HL-60/S4 (cell line): Measurements from ENCODE around the gene CARM1.

Experiments
- in situ Hi-C: fragments of 300-500 bp; cut with MboI; formaldehyde crosslinking; loops from 2 replicates; pipeline ENCODE4 v1.14.3; 2022; ENCODE audit warnings: low sequenced_read_pairs

Gene CARM1

DNA sequence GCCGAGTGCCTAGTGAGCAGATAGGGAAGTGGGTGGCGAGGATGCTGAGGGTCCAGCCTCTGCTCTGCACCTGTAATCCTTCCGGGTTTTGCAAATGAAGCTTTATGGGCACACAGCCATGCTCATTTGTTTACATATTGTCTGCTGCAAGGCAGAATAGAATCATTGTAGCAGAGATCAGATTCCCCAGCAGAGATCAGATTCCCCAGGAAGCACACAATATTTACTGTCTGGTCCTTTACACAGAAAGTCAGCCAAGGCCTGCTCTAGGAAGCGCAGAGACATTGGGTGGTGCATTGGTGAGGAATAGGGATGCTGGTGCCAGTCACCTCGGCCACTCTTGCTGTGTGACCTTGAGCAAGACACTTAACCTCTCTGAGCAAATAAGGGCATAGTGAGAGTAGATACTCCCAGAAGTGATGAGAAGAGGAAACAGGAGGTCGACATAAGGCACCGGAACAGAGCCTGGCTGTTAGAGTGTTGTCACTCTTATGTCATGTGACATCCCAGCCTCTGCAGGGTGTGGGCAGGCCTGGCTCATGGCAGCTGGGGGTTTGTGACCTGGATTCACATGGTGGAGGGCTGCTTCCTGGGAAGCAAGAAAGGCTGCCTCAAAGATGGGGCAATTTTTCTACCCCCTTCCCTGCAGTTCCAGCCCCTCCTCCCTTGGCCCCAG lies 25.6 kb downstream of the CARM1 start:
- in situ Hi-C loops, result no loop called here

DNA sequence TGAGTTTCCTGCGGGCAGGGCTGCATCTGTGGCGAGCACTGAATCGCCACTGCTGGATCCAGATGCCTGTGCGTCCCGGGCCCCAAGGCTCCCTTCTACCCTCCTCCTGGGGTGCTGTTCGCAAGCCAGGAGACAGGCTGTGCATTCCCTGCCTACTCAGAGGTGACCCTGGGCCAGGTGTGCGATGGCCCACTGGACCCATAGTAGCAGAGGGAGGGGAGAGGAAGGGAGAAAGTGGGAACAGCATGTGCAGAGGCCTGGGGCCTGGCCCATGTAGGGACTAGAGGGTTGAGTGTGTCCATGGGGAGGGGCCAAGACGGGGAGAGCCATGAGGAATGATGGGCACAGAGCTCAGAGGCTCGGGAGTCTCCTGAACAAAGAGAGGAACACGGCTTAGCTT lies 27.3 kb downstream of the CARM1 start:
- in situ Hi-C loops, result no loop called here

DNA sequence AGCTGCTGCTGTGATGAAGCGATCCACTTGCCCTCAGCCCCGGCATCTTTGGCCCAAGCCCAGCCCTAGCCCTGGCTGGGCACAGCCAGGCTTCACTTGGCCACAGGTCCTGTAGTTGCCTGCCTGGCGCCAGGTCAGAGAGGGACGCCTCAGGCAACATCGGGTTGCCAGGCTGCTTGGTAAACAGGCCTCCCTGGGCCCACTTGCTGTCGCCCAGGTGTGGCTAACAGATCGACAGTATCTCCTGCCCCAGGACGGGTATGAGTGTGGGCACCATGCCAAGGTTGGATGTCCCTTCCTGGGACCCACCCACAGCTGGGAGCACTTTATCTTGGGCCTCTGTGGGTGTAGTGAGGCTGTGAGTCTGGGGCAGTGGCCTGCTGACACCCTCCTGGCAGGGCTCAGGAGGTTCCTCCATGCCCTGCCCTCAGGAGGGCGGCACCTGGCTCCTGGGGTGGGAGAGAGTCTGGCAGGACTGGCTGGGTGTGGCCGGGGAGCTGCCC lies 27.8 kb downstream of the CARM1 start:
- in situ Hi-C loops, result no loop called here

DNA sequence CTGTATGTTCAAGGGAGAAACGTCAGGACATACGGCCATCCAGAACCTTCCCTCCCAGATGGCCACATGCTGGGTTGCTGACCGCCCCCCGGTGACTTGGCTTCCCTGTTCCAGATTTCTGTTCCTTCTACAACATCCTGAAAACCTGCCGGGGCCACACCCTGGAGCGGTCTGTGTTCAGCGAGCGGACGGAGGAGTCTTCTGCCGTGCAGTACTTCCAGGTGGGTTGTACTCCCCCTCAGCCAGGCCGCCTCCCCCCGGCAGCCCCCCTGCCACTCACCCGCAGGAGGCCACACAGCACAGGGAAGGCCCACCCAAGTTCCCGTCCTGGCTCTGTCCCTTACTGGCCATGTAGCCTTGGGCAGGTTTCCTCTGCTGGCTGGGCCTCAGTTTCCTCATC lies 36.6 kb downstream of the CARM1 start:
- in situ Hi-C loops, result no loop called here

DNA sequence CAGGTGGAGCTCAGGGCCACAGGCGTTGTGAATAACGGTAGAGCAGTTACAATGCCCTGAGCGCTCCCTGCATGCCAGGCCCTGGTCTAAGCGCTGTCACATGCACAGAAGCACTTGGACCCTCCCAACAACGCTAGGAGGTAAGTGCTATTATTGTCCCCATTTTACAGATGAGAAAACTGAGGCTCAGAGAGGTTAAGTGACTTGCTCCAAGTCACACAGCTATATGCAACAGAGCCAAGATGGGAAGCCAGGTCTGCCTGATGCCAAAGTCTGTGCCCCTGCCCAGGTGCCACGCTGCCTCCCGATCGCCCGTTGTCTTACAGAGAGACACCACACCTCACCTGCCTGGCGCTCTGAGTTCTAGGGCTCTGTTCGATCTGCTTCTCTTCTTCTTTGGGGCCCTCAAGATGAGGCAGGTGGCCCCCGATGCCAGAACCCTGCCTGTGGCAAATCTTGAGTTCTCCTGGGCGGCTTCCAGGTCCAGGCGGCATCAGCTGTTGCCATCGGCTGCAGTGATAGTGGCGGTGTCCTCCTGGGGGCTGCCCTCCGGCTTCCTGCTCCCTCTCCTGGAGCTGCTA lies 37.1 kb downstream of the CARM1 start:
- in situ Hi-C loops, result no loop called here

DNA sequence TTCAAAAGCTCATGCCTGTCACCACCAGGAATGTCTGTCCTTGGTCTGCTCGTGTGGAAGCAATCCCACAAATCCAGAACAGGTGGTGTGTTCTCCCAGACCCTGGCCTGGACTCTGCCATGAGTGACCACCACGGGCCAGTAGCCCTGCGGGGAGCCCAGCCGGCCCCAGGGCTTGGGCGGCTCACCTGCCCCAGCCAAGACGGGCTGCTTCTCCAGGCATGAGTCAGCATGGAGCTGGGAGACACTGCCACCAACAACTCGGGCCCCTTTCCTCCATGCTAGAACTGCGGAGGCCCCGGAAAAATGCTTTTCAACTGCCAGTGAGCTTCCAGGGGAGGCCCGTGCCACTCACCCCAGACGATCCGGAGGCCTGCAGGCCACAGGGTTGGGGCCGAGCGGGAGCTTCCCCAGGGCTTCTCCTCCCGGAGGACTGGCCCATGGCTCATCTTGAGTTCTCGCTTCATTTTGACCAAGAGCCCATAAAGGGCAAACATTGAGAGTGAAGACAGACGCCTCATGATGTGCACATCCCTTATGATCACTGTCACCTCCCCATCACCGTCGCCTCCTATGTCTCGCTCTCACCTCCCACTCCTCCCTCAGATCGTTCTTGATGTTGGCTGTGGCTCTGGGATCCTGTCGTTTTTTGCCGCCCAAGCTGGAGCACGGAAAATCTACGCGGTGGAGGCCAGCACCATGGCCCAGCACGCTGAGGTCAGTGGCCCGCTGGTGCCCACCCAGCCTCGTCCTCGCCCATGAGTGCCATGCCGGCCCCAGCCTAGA lies 40.4 kb downstream of the CARM1 start:
- in situ Hi-C loops, result no loop called here

DNA sequence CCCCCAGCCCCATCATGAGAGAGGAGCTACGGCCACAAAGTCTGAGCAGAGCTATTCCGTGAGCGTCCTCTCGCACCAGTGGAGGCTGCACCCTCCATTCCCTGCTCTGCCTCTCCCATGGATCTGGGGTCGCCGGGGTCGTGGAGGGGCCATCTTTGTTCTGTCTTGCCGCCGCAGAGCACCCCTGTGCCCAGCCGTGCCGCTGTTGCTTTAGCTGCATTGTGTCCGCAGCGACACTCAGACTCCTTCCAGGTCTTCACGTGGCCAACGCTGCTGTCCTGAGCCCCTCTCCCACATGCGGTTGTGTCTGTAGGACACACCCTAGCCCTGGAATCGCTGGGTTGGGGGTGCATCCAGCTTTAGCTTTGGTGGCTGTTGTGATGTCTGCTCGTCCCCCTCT lies 41.3 kb downstream of the CARM1 start:
- in situ Hi-C loops, result no loop called here

DNA sequence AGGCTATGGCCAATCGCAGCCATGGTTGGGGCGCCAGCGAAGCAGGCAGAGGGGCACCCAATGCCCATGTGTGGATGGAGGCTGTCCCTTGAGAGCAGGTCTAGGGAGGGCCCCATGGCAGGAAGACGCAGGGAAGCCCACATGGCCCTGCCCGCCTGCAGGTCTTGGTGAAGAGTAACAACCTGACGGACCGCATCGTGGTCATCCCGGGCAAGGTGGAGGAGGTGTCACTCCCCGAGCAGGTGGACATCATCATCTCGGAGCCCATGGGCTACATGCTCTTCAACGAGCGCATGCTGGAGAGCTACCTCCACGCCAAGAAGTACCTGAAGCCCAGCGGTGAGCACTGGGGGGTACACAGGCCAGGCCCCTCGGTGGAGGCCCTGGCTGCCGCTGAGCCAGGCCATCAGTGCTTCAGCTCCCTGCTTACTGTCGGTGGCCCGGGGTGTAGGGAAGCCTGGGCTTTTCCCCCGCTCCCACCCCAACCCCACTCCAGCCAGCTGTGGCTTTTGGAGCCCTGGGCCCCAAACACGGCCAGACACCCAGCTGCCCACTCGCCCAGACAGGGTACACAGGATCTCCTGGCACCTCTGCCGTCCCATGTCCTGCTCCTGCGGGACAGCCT lies 42.5 kb downstream of the CARM1 start:
- in situ Hi-C loops, result no loop called here

DNA sequence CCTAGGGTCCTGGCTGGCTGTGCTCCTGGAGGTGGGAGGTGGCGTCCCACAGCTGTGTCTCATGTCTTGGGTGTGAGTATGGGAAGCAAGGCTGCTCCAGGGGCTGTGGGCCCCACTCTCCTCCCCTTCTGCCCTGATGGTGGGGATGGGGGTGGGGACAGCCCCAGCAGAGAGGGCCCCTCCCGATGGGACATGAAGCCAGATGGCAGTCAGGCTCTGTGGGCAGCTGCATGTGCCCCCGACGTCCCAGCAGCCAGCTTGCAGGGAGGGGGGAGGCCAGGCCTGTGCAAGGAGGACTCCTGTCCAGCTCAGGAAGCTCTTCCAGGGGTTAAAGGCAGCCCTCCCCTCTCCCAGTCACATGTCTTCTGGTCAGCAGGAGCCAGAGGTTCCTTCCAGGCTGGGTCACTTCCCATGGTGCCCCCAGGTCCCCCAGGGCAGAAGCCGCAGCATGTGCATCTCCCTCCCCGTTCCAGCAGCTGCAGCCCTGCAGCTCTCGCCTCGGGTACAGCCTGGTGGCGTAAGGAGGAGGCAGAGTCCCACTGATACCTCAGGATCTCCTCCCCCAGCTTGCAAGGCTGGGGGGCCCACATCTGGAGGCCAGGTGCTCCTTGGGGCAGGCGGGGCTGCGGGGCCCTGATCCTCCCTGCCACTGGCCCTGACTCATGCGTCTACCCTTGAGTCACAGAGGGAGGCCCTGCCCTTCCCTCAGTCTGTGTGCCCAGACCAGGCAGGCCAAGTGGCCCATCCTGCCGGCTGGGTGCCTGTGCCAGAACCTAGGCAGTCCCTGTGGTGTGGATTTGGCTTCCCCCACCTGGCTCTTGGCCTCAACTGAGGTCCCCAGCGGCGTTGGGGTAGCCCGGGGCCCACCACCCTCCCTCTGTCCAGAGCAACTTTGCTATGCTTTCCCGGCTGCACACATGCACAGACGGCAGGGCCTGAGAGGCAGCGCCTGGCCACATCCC lies 44.1 kb downstream of the CARM1 start:
- in situ Hi-C loops, result no loop called here

DNA sequence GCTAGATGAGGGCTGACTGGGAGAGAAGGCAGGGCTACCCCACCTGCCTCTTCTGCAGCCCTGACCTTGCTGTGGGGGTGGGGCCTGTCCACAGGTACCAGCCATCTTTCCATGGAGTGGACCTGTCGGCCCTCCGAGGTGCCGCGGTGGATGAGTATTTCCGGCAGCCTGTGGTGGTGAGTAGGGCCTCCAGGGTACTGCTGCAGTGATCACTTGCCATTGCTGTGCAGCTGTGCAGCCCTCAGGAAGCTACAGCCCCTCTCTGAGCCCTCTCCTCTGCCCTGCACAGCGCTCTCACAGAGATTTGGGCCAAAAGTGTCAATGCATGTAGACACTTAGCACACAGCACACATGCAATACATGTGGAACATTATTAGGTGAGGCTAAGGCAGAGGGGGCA lies 45.2 kb downstream of the CARM1 start:
- in situ Hi-C loops, result no loop called here

DNA sequence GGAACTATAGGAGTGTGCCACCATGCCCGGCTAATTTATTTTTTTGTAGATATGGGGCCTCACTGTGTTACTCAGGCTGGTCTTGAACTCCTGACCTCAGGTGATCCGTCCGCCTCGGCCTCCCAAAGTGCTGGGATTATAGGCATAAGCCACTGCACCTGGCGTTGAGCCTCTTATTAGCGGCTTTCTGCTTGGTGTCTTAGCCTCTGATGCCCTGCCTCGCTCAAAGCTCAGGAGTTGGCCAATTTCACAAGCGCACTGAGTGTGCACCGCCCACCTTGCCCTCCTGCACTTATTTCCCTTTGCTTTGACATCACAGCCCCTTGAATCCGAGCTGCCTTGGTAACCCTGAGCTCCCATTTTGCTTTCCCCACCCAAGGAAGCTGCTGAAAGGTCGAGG lies 47.0 kb downstream of the CARM1 start:
- in situ Hi-C loops, result no loop called here

DNA sequence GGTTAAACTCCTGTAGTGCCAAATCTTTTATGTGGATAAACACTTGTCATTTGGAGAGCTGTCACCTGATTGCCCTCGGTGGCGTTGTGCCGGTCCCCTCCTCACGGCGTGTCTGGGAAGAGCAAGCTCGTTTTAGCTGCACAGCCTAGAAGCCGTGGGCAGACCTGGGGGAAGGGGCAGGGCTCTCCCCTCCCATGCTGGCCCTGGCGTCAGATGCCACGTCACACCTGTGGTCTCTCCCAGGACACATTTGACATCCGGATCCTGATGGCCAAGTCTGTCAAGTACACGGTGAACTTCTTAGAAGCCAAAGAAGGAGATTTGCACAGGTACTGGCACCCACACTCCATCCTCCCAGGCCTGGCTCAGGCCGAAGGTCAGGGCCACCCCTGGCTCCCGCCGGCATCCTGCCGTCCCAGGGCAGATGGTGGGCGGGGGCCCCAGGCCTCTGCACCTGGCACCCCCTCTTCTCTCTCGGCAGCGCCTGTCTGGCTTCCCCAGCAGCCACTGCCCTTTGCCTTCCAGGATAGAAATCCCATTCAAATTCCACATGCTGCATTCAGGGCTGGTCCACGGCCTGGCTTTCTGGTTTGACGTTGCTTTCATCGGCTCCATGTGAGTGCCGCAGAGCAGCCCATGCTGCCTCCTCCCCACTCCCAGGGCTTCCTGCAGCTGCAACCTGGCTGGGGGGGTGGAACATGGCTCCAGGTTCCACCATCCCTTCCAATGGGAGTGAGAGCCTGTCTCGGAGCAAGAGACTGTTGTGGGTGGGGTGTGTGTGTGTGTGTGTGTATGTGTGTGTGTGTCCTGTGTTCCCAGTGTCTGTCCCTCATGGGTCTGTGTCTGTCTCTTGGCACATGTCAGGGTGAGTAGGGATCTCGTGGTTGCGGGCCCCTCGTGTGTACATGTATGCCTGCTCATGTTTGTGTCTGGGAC lies 48.3 kb downstream of the CARM1 start:
- in situ Hi-C loops, result no loop called here

DNA sequence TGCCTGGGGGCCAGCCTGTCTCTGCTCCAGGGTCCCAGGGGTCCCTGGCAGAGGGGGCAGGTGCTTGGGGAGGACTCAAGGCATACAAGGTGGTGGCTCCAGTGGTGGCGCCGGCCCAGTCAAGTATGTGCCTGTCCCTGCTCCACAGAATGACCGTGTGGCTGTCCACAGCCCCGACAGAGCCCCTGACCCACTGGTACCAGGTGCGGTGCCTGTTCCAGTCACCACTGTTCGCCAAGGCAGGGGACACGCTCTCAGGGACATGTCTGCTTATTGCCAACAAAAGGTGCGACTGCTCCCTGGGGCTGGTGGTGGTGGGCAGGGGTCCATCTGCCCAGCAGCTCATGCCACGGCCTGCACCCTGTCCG lies 48.9 kb downstream of the CARM1 start:
- in situ Hi-C loops, result no loop called here

DNA sequence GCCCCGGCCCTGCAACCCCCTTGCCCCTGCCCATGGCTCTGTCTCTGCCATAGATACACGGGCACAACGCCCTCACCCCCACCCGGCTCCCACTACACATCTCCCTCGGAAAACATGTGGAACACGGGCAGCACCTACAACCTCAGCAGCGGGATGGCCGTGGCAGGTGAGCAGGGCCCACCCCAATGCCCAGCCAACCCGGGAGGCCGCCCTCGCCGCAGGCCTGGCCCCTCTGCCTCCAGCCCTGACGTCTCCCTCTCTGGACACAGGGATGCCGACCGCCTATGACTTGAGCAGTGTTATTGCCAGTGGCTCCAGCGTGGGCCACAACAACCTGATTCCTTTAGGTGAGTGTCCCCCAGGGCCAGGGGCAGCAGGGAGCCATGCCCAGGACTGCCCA lies 49.4 kb downstream of the CARM1 start:
- in situ Hi-C loops, result no loop called here

DNA sequence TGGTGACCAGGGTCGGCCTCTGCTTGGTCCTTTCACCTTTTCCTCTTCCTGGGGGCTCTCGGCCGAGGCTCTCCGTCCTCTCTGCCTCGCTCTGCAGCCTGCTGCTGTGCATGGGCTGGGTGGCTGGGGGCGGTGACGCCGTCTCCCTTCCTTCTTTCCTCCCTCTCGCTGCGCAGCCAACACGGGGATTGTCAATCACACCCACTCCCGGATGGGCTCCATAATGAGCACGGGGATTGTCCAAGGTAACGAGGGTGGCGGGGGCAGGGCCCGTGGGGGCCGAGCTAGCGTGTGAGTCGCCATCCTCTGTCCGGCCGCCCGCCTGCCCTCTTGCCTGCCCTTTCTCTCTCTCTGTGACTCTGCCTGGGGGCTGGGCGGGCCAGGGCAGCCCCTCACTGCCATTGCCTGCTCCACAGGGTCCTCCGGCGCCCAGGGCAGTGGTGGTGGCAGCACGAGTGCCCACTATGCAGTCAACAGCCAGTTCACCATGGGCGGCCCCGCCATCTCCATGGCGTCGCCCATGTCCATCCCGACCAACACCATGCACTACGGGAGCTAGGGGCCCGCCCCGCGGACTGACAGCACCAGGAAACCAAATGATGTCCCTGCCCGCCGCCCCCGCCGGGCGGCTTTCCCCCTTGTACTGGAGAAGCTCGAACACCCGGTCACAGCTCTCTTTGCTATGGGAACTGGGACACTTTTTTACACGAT lies 50.0 kb downstream of the CARM1 start:
- in situ Hi-C loops, result no loop called here

DNA sequence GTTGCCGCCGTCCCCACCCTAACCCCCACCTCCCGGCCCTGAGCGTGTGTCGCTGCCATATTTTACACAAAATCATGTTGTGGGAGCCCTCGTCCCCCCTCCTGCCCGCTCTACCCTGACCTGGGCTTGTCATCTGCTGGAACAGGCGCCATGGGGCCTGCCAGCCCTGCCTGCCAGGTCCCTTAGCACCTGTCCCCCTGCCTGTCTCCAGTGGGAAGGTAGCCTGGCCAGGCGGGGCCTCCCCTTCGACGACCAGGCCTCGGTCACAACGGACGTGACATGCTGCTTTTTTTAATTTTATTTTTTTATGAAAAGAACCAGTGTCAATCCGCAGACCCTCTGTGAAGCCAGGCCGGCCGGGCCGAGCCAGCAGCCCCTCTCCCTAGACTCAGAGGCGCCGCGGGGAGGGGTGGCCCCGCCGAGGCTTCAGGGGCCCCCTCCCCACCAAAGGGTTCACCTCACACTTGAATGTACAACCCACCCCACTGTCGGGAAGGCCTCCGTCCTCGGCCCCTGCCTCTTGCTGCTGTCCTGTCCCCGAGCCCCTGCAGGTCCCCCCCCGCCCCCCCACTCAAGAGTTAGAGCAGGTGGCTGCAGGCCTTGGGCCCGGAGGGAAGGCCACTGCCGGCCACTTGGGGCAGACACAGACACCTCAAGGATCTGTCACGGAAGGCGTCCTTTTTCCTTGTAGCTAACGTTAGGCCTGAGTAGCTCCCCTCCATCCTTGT lies 50.7 kb downstream of the CARM1 start:
- in situ Hi-C loops, result no loop called here

DNA sequence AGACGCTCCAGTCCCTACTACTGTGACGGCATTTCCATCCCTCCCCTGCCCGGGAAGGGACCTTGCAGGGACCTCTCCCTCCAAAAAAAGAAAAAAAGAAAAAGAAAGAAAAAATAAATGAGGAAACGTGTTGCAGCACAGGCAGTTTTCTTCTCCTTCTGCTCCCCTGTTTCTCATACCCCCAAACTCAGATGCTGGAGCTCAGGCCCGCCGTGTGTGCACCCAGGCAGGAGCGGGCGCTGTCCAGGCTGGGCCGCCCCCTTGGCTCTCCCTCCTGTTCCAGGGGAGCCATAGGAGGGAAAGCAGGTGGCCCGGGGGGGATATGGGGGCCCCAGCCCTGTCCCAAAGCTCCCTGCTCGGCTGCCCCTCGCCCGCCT lies 51.3 kb downstream of the CARM1 start:
- in situ Hi-C loops, result no loop called here
